ENCODE measurements around the gene RIC8B. TPM values are rescaled to one million over a fixed set of nuclear protein-coding genes. Genes with fewer than 3 reads are reported as not detected.

RIC8B gene
- total RNA-seq, 4 donors from 2014 or later, result 4.8 to 11.2 (median 8.8) TPM

- TF ChIP-seq POLR2AphosphoS5 (IDR thresholded peaks at IDR 0.05) (no peak), POLR2A (IDR thresholded peaks at IDR 0.05) (no peak)
- no peak overlapping the region for H3K4me3 ChIP-seq
- H3K36me3 ChIP-seq, result no peaks in the 10 kb centered on the region
- H3K4me1 ChIP-seq, result no peaks in the 10 kb centered on the region
- 73% methylated on average over 2 of the region's 2 CpGs for WGBS
- no peak overlapping the region for H3K27ac ChIP-seq
- DNase-seq (ENCODE audit: low spot score in 2 of 2), result no peak
- no peaks in the 10 kb centered on the region for H3K9me3 ChIP-seq
- H3K27me3 ChIP-seq, result peaks cover 6% of the 10 kb centered on the region
These were observed 33.2 kb upstream of the RIC8B start for GRCh38 chr12:106741247-106741646.

GRCh38 chr12:106743270-106743988 lies 31.1 kb upstream of the RIC8B start:
- Histone ChIP-seq H3K4me3 (no peak overlapping the region), H3K36me3 (no peaks in the 10 kb centered on the region), H3K4me1 (no peaks in the 10 kb centered on the region), H3K27me3 (peaks cover 6% of the 10 kb centered on the region), H3K9me3 (no peaks in the 10 kb centered on the region), H3K27ac (no peak overlapping the region)
- TF ChIP-seq POLR2A (IDR thresholded peaks at IDR 0.05) (no peak), EP300 (IDR thresholded peaks at IDR 0.05) (no peak), POLR2AphosphoS5 (IDR thresholded peaks at IDR 0.05) (no peak), CTCF (IDR thresholded peaks at IDR 0.05) (no peak)
- 68% methylated on average over 8 of the region's 8 CpGs for WGBS
- no peak for DNase-seq (ENCODE audit: low spot score in 2 of 2)

GRCh38 chr12:106744600-106744999 lies 29.9 kb upstream of the RIC8B start:
- WGBS, result 78% methylated on average over 6 of the region's 6 CpGs
- no peaks in the 10 kb centered on the region for H3K36me3 ChIP-seq
- no peak overlapping the region for H3K27ac ChIP-seq
- no peak for DNase-seq (ENCODE audit: low spot score in 2 of 2)
- H3K27me3 ChIP-seq, result peaks cover 6% of the 10 kb centered on the region
- TF ChIP-seq POLR2A (IDR thresholded peaks at IDR 0.05) (no peak), POLR2AphosphoS5 (IDR thresholded peaks at IDR 0.05) (no peak), EP300 (IDR thresholded peaks at IDR 0.05) (no peak), CTCF (IDR thresholded peaks at IDR 0.05) (no peak)
- H3K4me1 ChIP-seq, result no peaks in the 10 kb centered on the region
- H3K4me3 ChIP-seq, result no peak overlapping the region
- no peaks in the 10 kb centered on the region for H3K9me3 ChIP-seq

GRCh38 chr12:106745181-106745745 lies 29.2 kb upstream of the RIC8B start:
- 87% methylated on average over 4 of the region's 4 CpGs for WGBS
- peaks cover 6% of the 10 kb centered on the region for H3K27me3 ChIP-seq
- H3K27ac ChIP-seq, result no peak overlapping the region
- no peaks in the 10 kb centered on the region for H3K9me3 ChIP-seq
- no peaks in the 10 kb centered on the region for H3K36me3 ChIP-seq
- TF ChIP-seq POLR2AphosphoS5 (IDR thresholded peaks at IDR 0.05) (no peak), CTCF (IDR thresholded peaks at IDR 0.05) (no peak), POLR2A (IDR thresholded peaks at IDR 0.05) (no peak), EP300 (IDR thresholded peaks at IDR 0.05) (no peak)
- no peaks in the 10 kb centered on the region for H3K4me1 ChIP-seq
- no peak overlapping the region for H3K4me3 ChIP-seq
- DNase-seq (ENCODE audit: low spot score in 2 of 2), result no peak

GRCh38 chr12:106747973-106748436 lies 26.5 kb upstream of the RIC8B start:
- H3K27ac ChIP-seq, result no peak overlapping the region

More at GRCh38 chr12:106747973-106748436, 26.5 kb upstream of the RIC8B start:
- DNase-seq (ENCODE audit: low spot score in 2 of 2), result no peak
- TF ChIP-seq POLR2AphosphoS5 (IDR thresholded peaks at IDR 0.05), result no peak
- TF ChIP-seq CTCF (IDR thresholded peaks at IDR 0.05), result no peak
- TF ChIP-seq EP300 (IDR thresholded peaks at IDR 0.05), result no peak
- no peak for TF ChIP-seq POLR2A (IDR thresholded peaks at IDR 0.05)
- Histone ChIP-seq H3K4me1 (no peaks in the 10 kb centered on the region), H3K9me3 (no peaks in the 10 kb centered on the region), H3K36me3 (no peaks in the 10 kb centered on the region), H3K4me3 (no peak overlapping the region), H3K27me3 (no peaks in the 10 kb centered on the region)
- 71% methylated on average over 3 of the region's 3 CpGs for WGBS

All from suprapubic skin (tissue), 4 donors.